Measurements from ENCODE around the gene MBD6. TPM values are rescaled to one million over a fixed set of nuclear protein-coding genes. Genes with fewer than 3 reads are reported as not detected.

MBD6 gene
- total RNA-seq, 1 donor from 2014 or later = 158 TPM

DNA sequence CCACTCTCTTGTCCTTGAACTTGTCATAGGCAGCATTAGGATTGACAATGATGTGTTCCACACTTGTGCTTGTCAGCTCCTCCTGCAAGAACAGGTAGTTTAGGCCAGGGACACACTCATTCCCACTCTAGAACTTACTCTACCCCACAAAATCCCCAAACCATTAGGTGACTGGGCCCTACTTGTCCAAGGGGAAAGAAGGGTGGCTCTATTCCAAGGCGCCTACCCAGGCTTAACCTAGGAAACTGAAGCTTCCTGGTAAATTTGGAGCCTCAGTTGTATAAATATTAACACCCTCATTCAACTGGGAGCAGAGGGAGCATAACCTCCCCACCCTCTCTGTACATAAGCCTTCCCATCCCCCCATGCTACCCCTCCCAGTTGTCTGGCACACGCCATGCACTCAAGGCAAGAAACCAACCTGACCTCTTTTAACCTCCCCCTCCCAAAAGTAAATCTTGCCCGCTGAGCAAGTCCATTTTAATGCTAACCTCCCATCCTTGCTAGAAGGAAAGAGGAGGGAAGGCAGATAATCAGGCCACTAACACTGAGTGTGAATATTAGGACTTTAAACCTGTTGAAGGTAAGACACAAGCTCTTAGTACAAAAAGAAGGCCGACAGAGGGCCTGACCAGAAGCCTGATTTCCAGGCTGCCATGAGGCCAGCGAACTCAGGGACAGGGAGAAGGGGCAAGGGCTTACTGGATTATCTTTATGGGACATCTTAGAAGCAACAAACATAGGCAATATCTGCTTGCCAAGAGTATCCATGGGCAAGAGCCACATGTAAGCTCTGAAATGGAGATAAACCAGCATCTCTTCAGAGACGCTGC is 13.4 kb downstream of the MBD6 start:
- Mint-ChIP-seq H3K27ac (no peak overlapping the region), H3K4me1 (ENCODE audit: low read depth) (peaks cover 12% of the 10 kb centered on the region), H3K9me3 (ENCODE audit: low read depth) (no peaks in the 10 kb centered on the region), H3K4me3 (ENCODE audit: low read depth) (no peak overlapping the region), H3K27me3 (no peaks in the 10 kb centered on the region), H3K36me3 (ENCODE audit: insufficient read depth) (peaks cover 30% of the 10 kb centered on the region)
- no peak for DNase-seq (ENCODE audit: low spot score, unreplicated experiment)
- TF ChIP-seq CTCF (IDR thresholded peaks at IDR 0.05; ENCODE audit: unreplicated experiment) = no peak

DNA sequence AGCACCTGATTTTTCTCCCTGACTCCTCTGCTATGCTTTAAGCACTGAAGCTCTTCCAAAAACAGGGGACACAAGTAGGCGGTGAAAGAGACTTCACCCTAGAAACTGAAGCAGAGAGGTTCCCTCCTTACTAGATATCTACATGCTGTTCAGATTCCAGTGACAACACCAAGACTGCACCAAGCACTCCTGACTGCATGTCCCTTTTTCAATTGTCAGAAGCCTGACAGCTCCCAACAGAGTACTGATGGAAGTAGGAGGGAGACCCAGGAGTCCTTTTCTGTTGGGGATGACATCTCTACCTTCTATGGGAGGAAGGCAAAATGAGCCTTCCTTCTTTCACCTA is 13.9 kb downstream of the MBD6 start:
- H3K9me3 Mint-ChIP-seq (ENCODE audit: low read depth) = no peaks in the 10 kb centered on the region
- no peak overlapping the region for H3K4me3 Mint-ChIP-seq (ENCODE audit: low read depth)
- no peak overlapping the region for H3K27ac Mint-ChIP-seq
- no peak for TF ChIP-seq CTCF (IDR thresholded peaks at IDR 0.05; ENCODE audit: unreplicated experiment)
- H3K4me1 Mint-ChIP-seq (ENCODE audit: low read depth) = peaks cover 16% of the 10 kb centered on the region
- no peak for DNase-seq (ENCODE audit: low spot score, unreplicated experiment)
- H3K36me3 Mint-ChIP-seq (ENCODE audit: insufficient read depth) = peaks cover 31% of the 10 kb centered on the region
- no peaks in the 10 kb centered on the region for H3K27me3 Mint-ChIP-seq

DNA sequence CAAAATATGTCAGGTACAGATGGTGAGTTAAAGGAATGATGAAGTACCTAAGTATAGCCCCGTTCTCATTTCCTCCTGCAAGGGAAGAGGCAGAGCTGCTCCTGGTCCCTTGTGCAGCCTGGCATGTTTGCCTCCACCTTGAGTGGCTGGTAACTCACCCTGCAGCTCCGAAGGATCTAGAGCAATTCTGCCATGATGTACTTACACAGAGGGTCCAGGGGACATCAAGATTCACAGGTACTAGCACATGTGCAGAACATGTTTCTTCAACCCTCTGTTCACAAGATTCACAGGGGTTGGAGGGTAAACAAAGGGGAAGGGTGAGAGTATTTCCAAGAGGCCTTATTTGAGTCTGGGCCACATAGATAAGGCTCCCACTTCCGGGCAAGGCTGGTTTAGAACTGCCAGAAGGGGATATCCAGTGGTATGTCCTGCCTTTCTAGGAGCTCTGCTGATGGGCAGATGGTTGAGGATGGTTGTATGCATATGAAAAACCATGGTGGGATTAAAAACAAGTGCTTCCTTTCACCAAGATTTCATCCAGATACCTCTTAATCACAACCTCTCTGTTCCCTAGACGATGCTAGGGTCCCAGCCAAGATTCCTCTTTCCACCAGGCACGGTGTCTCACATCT is 16.6 kb downstream of the MBD6 start:
- Mint-ChIP-seq H3K27me3 (no peaks in the 10 kb centered on the region), H3K36me3 (ENCODE audit: insufficient read depth) (peaks cover 21% of the 10 kb centered on the region), H3K27ac (no peak overlapping the region), H3K9me3 (ENCODE audit: low read depth) (no peaks in the 10 kb centered on the region), H3K4me1 (ENCODE audit: low read depth) (peaks cover 16% of the 10 kb centered on the region), H3K4me3 (ENCODE audit: low read depth) (no peak overlapping the region)
- TF ChIP-seq CTCF (IDR thresholded peaks at IDR 0.05; ENCODE audit: unreplicated experiment) = no peak
- DNase-seq (ENCODE audit: low spot score, unreplicated experiment) = no peak

DNA sequence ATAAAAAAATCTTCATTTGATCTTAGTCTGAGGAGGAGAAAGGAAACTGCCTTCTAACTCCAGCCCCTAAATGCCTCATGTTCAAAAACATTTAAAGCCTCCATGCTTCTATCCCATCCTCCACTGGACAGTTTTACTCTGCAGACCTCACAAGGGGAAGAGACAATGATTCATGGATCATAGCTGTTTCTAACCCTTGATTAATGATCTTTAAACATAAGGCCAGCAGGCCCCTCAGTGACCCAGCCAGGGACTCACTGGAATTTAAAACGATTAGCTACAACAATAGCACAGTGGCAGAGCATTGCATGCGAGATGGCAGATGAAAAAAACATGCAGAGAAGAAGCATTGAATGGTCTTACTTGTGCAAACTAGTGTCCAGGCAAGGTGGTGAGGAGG is 18.4 kb downstream of the MBD6 start:
- H3K27ac Mint-ChIP-seq = peak overlapping the region; percentile 86
- no peaks in the 10 kb centered on the region for H3K27me3 Mint-ChIP-seq

GRCh38 chr12:57541717-57542116 is 19.1 kb downstream of the MBD6 start:
- no peaks in the 10 kb centered on the region for H3K9me3 Mint-ChIP-seq (ENCODE audit: low read depth)
- TF ChIP-seq CTCF (IDR thresholded peaks at IDR 0.05; ENCODE audit: unreplicated experiment) = no peak
- H3K4me1 Mint-ChIP-seq (ENCODE audit: low read depth) = peaks cover 23% of the 10 kb centered on the region
- no peaks in the 10 kb centered on the region for H3K27me3 Mint-ChIP-seq
- H3K4me3 Mint-ChIP-seq (ENCODE audit: low read depth) = no peak overlapping the region
- peaks cover 11% of the 10 kb centered on the region for H3K36me3 Mint-ChIP-seq (ENCODE audit: insufficient read depth)
- no peak for DNase-seq (ENCODE audit: low spot score, unreplicated experiment)
- no peak overlapping the region for H3K27ac Mint-ChIP-seq

More for the DNA sequence above, 18.4 kb downstream of the MBD6 start:
- no peaks in the 10 kb centered on the region for H3K9me3 Mint-ChIP-seq (ENCODE audit: low read depth)
- H3K4me1 Mint-ChIP-seq (ENCODE audit: low read depth) = peaks cover 25% of the 10 kb centered on the region
- no peak for TF ChIP-seq CTCF (IDR thresholded peaks at IDR 0.05; ENCODE audit: unreplicated experiment)
- peaks cover 13% of the 10 kb centered on the region for H3K36me3 Mint-ChIP-seq (ENCODE audit: insufficient read depth)
- peak overlapping the region; percentile 40 for H3K4me3 Mint-ChIP-seq (ENCODE audit: low read depth)
- no peak for DNase-seq (ENCODE audit: low spot score, unreplicated experiment)

All from progenitor cell of endocrine pancreas (in vitro differentiated cells).